GM10847 (cell line): ENCODE measurements around the gene VCAN.

Source experiments
- POLR2A ChIP-seq: IDR thresholded peaks from 2 replicates; pipeline ENCODE4 v1.6.1; 2011; ENCODE audit not compliant: insufficient read length; ENCODE audit errors: extremely low read depth

Gene VCAN

DNA sequence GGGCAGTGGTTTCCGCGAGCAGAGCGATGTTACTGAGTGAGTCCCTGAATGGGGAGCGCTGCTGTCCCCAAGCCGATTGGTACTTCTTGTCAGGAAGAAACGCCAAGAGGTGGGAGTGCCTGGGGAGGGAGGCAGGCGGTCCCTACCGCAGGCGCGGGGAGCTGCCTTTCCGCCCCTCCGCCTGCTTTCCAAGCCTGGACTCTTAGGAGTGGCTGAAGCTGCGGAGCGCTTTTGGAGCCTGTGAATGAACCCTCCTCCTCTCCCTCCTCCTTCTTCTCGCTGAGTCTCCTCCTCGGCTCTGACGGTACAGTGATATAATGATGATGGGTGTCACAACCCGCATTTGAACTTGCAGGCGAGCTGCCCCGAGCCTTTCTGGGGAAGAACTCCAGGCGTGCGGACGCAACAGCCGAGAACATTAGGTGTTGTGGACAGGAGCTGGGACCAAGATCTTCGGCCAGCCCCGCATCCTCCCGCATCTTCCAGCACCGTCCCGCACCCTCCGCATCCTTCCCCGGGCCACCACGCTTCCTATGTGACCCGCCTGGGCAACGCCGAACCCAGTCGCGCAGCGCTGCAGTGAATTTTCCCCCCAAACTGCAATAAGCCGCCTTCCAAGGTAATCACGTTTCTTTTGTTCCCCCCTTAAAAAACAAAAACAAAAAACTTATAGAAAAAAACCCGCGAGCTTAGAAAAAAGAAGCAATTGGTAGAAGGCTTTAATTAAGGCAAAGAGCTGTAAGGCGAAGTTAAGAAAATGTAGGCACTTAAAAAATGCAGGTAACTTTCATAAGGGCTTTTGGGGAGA lies at the start of gene VCAN:
TSS of gene VCAN (plus strand) at position 340 of the 808 bp plus-strand sequence. CDS start 11,775 bp downstream, outside the sequence.
- TF ChIP-seq POLR2A = no peak

DNA sequence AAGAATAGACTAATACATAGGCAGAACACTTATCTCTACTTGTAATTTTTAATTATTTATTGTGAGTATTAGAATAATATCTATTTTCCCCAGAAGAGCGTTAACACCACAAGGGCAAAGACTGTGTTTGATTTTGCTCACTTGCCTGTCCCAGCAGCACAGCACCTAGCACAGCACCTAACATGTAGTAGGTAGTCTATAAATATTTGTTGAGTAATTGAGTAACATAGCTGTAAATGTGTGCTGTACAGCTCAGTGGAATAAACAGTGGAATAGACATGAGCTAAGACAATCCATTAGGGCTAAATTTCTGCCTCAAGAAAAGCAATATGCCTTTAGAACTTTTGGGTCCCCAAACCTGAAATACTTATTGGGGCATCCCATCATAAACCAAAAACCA lies 49.3 kb upstream of the VCAN start:
- TF ChIP-seq POLR2A = no peak

DNA sequence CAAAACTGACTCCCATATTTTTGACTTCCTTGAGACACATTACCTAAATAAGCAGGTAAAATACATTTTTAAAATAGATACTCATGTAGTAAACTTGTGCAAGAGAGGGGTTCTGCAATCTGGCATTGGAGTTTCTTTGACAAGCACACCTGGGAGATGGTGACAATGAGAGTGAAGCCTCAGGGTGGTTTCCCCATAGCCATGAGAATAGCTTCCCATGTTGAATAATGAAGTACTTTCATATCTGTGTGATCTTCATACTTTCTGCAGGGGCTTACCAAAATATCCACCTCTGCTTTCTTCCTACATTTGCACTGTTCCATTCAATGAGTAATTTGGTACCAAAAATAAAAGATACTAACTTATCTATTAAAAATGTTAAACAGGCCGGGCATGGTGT lies 44.7 kb upstream of the VCAN start:
- TF ChIP-seq POLR2A = no peak

DNA sequence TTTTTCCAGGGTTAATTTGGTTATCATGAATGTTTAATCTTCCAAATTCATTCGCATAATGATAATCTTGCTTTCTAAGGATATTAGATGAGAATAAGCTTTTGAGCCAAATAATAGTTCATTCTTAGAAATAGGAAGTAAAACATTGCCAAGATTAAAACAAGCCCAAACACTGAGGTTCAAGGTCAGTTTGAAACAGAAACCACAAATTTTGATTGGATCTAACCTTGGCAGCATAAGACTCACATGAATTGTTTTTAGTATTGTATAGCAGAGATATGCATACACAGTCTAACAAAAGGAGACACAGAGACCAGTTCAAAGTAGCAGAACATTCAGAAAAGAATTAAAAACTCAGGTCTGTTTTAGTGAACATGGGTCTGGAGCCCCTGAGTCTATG lies 43.4 kb upstream of the VCAN start:
- TF ChIP-seq POLR2A = no peak

DNA sequence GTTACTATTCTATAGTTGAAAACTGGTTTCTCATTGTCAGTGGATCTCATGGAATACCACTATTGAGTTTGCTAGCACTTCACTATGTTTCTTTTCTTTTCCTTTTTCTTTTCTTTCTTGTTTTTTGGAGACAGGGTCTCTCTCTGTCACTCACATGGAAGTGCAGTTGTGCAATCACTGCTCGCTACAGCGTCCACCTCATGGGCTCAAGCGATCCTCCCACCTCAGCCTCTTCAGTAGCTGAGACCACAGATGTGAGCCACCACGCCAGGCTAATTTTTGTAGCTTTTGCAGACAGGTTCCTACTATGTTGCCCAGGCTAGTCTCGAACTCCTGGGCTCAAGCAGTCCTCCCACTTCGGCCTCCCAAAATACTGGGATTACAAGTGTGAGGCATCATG lies 42.7 kb upstream of the VCAN start:
- TF ChIP-seq POLR2A = no peak

DNA sequence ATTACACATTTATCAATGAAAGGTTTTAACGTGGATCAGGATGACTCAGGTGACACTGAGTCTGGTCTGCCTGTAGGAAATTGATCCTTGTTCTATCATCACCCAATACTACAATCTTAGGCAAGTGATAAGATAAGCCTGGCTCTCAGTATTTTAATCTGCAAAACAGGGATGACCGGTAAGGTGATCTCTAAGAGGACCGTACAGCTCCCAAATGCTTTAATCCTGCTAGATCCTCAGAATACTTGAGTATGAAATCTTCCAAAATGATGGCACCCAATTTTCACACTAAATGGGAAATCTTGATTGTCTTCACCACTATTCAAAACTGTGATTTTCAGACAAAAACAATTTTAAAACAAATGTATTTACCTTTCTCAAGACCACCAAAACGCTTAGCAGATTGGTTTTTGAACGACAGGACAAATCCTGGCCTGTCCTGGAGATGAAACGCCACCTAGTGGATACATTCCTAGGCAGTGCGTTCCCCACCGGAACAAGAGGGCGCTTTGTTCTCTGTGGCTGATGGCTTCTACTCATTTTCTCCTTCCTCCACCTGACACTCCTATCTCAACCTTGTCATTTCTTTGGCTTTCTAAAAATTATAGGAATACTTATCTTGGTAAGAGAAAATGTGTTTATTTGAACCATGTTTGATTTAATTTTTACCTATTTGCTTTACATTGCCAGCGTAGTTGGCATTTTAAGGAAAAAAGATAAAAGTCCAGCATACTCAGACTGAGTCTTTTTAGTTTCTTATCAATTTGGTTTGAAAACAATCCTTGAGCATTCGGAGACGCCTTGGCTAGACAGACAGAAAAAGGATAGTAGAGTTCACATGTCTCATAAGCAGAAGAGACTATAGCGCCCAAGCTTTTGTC lies 41.2 kb upstream of the VCAN start:
- TF ChIP-seq POLR2A = no peak

DNA sequence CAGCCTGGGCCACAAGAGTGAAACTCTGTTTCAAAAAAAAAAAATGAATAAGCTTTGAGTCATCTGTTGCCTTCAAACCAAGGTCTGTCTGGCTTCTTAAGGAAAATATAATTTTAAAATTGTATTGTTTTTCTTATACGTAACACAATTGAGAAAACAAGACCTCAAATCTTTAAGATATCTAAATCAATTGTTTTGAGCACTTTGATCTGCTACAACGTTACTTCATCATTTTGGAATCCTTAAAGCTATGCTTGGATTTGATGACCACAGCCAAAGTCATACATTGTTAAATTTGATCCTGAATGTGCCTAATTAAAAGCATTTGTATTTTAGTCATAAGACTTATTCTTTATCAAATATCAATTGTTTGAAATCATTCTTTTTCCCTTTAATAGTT lies 37.7 kb upstream of the VCAN start:
- TF ChIP-seq POLR2A = no peak

DNA sequence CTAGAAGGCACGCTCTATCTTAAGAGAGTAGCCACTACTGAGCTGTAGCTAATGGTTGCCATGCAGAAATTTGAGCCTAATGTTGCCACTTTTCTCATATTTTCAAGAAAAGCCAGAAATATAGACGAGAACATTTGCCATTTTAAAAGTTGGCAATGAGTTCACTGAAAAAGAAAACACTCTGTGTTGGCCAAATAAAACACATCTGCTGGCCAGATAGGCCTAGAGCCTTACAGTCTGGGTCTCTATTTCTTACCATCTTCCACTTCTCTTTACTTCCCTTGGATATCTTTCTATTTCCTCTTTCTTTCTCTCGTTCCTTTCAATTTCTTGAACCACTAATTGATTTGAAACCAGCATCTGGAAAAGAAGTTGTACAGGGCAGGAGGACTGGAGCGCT lies 36.6 kb upstream of the VCAN start:
- TF ChIP-seq POLR2A = no peak

DNA sequence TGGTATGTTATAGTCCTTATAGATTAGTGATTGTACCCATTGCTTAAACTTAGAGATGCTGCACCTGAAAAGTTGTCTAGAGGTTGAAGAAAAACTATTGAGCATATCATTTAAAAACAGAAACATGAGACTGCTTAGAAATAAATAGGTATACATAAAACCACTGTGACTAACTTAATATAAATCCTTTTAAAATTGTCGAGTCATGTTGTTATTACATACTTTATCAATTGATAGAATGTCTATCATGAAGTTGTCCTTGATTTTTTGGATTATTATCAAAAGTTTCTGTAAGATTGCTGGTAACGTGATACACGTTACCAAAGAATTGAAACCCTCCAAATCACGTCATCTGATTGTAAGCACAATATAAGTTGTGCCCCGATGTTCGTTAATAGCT lies 35.3 kb upstream of the VCAN start:
- no peak for TF ChIP-seq POLR2A

DNA sequence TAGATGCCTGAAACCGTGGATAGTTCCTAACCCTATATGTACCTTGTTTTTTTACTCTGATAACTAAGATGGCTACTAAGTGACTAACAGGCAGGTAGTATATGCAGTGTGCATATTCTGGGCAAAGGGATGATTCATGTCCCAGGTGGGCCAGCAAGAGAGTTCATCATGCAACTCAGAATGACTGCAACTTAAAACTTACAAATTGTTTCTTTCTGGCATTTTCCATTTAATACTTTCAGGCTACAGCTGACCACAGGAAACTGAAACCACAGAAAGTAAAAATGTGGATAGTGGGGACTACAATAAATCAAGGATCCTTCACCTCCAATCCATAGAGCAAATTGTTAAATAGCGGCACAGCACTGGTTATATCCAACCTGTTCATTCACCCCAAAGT lies 30.7 kb upstream of the VCAN start:
- no peak for TF ChIP-seq POLR2A

DNA sequence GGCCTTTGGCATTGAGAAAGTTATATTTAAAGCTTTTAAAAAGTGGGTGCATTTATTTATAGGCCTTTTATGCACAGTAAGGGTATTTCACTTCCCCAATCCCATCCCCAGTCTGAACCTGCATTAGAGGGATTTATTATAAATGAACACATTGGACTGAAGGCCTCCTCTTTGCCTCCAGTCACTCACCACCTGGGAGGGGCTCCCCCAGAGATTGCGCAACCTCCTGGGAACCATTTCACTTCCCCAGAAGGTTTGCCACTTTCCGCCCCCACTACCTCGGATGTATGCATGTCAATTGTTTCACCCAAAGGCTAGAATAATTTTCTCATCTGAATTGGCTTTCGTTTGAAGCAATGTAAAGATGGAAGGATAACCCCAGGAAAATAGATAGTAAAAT lies 29.8 kb upstream of the VCAN start:
- no peak for TF ChIP-seq POLR2A

DNA sequence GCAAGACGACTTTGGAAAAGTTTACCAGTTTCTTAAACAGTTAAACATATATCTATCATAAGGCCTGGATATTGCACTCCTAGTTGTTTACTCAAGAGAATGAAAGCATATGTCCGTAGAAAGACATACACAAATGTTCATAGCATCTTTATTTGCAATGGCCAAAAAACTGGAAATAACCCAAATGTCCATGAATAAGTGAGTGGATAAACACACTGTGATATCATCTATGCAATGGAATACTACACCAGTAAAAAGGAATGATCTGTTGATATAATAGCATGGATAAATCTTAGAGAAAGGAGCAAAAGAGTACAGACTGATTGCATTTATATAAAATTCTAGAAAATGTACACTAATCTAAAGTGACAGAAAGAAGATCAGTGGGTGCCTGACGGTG lies 28.0 kb upstream of the VCAN start:
- TF ChIP-seq POLR2A = no peak

DNA sequence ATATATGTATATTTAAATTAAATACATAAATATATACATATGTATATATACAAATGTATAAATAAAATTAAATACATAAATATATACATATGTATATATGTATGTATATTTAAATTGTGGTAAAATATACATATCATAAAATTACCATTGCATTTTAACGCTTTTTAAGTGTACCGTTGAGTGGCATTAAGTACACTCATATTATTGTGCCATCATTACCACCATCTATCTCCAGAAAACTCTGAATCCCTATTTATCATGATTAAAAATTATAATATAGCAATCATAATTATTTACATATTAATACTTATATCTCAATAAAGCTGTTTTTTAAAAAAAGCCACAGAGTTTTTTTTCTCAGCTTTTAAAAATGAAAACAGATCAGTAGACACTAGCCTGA lies 27.1 kb upstream of the VCAN start:
- TF ChIP-seq POLR2A = no peak

DNA sequence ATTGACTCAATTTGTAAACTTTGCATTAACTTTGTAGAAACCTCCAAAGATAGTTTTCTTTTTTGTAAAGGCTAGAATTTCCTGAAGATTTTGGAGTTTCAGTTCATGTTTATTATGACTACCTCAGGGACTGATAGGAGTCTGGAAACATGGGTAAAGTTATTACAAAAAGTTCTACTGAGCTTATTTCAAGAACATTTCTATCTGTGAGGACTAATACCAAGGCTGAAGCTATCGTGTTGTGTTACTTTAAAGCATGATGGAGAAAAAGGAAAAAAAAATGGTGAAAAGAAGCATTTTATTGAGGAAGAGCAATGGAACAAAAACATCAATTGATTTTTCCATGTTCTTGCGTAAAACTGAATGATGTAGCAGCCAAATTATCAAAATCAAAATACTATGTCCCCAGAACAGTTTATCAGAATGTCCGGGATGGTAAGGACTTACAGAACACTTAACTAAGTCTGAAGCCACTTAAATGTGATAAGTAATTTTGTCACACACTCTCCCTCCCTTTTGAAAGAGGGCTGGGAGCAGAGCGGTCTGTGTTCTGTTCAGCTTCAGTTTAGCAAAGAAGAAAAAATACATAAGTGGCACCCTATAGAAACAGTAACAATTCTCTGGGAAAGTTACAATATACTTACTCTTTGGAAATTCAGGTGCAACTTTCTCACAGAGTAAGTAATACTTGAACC lies 25.1 kb upstream of the VCAN start:
- TF ChIP-seq POLR2A = no peak

DNA sequence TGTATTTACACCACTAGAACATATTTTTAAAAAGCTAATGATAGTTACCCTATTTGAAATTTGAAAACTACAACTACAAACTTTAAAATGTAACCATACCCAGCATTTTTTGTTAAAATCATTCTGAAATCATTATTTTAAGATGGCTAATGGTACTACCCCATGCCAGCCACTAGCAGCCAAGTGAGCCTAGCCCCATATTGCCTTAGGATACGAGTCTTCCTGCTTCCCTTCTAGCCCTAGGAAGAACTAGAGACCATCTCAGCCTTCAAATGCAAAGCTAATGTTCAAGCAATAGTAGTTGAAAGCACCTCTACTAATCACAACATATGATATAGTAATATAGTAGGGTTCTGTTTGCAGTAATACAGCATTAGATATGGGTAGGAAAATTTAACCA lies 24.0 kb upstream of the VCAN start:
- no peak for TF ChIP-seq POLR2A
